BE2C (cell line): ENCODE measurements around the gene ACSL6.

Experiments used
- DNase-seq: peaks from one replicate; pipeline ENCODE4 v3.0.0-alpha.2; 2020
- H3K27me3 ChIP-seq: fragments of 250-450 bp; sonication (Bioruptor Pico); 2 replicates; pipeline ENCODE4 v1.5.1; 2020; ENCODE audit warnings: mild to moderate bottlenecking
- H3K36me3 ChIP-seq: fragments of 250-450 bp; sonication (Bioruptor Pico); 2 replicates; pipeline ENCODE4 v1.5.1; 2020; ENCODE audit warnings: mild to moderate bottlenecking
- H3K4me1 ChIP-seq: fragments of 250-450 bp; sonication (Bioruptor Pico); 2 replicates; pipeline ENCODE4 v1.5.1; 2020
- H3K4me3 ChIP-seq: 2 replicates; pipeline ENCODE4 v1.5.1; 2011; ENCODE audit warnings: low read depth, low read length
- H3K9me3 ChIP-seq: fragments of 250-450 bp; sonication (Bioruptor Pico); 2 replicates; pipeline ENCODE4 v1.5.1; 2020
- TF ChIP-seq, protein P1 (sequence below): IDR thresholded peaks from 2 replicates; pipeline ENCODE4 v1.5.1; 2012; ENCODE audit warnings: mild to moderate bottlenecking, low read depth, low read length

Gene ACSL6

DNA sequence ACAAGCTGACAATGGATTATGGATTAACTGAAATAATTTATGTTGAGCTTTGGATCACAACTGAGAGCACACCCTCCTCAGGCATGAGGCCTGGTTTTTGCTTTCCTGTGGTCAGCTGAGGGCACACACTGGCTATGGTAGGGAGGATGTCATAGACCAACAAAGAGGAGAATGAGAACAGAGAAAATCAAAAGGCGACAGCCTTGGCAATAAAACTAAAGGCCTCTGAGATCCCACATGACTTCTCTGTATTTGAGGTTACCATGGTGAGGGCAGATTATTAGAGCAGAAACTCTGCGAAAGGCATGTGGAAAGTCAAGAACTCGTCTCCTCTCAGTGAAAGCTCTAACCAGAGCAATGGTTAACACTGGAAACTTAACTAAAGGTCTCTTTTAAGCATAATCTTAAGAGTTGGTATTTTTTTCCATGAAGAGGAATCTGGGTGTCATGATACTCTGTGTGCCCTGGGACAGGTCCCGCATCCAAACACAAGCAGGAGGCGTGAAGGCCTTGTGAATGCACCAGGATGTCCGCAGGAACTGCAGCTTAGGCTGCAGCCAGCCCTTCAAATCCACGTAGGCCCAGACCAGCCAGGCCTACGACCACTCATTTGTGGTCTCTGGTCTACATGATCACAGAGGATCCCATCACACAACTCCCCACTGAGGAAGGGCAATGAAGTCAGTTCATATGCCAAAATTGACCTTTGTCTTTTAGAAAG, 53.6 kb downstream of the ACSL6 start:
- Histone ChIP-seq H3K4me1 (peaks cover 8% of the 10 kb centered on the region), H3K27me3 (no peaks in the 10 kb centered on the region), H3K9me3 (no peaks in the 10 kb centered on the region), H3K36me3 (no peaks in the 10 kb centered on the region), H3K4me3 (no peak overlapping the region)
- TF ChIP-seq, protein P1, sequence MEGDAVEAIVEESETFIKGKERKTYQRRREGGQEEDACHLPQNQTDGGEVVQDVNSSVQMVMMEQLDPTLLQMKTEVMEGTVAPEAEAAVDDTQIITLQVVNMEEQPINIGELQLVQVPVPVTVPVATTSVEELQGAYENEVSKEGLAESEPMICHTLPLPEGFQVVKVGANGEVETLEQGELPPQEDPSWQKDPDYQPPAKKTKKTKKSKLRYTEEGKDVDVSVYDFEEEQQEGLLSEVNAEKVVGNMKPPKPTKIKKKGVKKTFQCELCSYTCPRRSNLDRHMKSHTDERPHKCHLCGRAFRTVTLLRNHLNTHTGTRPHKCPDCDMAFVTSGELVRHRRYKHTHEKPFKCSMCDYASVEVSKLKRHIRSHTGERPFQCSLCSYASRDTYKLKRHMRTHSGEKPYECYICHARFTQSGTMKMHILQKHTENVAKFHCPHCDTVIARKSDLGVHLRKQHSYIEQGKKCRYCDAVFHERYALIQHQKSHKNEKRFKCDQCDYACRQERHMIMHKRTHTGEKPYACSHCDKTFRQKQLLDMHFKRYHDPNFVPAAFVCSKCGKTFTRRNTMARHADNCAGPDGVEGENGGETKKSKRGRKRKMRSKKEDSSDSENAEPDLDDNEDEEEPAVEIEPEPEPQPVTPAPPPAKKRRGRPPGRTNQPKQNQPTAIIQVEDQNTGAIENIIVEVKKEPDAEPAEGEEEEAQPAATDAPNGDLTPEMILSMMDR, result no peak
- DNase-seq, result no peak

DNA sequence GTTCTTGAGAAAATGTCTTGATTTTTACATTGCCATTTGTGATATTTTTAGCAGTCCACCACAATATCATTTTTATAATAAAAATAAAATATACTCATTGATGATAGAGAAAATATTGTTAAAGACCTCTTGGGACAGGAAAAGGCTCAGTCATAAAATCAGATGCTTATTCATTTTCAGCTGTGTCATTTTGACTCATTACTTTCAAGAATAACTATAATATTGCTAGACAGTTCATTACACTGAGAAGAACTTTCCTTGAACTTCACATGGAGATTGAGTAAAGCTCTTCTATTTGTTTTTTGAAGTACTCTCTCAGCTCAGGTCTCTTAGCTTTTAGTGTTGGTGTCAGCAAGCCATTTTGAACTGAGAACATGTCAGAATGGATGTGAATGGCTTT, 57.5 kb downstream of the ACSL6 start:
- TF ChIP-seq, protein P1, result no peak
- no peak for DNase-seq
- Histone ChIP-seq H3K9me3 (no peaks in the 10 kb centered on the region), H3K36me3 (no peaks in the 10 kb centered on the region), H3K27me3 (no peaks in the 10 kb centered on the region), H3K4me1 (peaks cover 8% of the 10 kb centered on the region), H3K4me3 (no peak overlapping the region)

DNA sequence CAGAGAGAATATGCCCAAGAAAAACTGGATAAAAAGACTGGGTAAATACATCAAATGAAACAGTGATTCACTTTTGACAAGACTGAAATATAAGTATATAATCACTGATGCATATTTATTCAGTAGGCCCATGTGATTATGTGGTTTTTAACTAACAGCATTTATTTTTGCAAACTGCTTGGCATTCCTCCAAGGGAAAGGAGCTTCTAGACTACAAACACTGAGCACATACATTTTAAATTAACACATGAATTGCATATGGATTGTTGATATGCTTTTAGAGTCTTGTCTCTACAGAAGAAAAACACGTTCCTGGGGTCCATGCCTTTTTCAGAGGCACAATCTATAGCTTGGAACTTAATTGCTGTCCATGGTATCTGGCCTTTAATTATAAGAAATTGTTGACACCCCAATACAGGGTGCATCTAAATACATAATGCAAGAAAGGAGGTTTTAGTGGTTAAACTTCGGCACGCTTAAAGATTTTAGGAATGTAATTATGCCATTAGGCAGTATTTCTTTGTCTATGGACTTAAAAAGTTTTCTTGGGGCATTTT, 59.1 kb downstream of the ACSL6 start:
- Histone ChIP-seq H3K36me3 (no peaks in the 10 kb centered on the region), H3K4me1 (no peaks in the 10 kb centered on the region; the same call in 1 of the 2 replicates), H3K4me3 (no peak overlapping the region), H3K27me3 (no peaks in the 10 kb centered on the region), H3K9me3 (no peaks in the 10 kb centered on the region)
- DNase-seq, result no peak
- TF ChIP-seq, protein P1, result no peak

DNA sequence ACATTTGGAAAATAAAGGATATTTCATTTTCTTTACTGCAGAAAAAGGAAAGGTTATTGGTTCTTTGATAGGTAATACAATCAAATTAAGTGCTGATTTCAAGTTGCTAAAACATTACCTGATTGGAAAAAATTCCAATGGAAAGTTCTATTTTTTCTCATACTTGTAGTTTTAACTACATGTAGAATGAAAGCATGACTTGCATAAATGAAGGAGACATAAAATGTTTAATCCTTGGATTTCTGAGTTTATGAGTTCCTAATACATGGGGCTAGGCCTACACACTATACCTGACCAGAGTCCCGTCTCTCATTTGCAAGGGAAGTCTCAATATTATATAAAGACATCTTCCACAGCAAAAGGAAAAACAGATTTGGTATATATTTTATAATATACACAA, 60.8 kb downstream of the ACSL6 start:
- Histone ChIP-seq H3K4me3 (no peak overlapping the region), H3K27me3 (no peaks in the 10 kb centered on the region), H3K4me1 (no peaks in the 10 kb centered on the region), H3K9me3 (no peaks in the 10 kb centered on the region), H3K36me3 (no peaks in the 10 kb centered on the region)
- TF ChIP-seq, protein P1, result no peak
- DNase-seq, result no peak

DNA sequence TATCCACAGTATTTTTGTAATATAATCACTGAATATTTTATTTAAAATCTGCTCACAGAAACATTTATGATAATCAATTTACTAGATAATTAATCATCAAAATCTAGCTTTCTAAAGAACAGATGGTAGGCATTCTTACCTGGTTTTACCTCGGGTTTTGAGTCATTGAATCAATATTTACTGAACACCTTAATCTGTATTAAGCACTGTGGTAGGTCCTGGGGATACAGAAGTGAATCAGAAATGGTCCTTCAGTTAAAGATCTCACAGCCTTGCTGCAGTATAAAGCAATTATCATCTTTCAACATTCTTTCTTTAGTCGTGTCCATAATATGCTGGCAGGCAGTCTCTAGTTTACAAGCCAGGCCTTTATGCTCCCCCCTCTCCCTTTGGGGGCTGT, 64.0 kb downstream of the ACSL6 start:
- Histone ChIP-seq H3K9me3 (no peaks in the 10 kb centered on the region), H3K4me3 (no peak overlapping the region), H3K27me3 (no peaks in the 10 kb centered on the region), H3K36me3 (no peaks in the 10 kb centered on the region), H3K4me1 (no peaks in the 10 kb centered on the region)
- TF ChIP-seq, protein P1, result no peak
- no peak for DNase-seq

DNA sequence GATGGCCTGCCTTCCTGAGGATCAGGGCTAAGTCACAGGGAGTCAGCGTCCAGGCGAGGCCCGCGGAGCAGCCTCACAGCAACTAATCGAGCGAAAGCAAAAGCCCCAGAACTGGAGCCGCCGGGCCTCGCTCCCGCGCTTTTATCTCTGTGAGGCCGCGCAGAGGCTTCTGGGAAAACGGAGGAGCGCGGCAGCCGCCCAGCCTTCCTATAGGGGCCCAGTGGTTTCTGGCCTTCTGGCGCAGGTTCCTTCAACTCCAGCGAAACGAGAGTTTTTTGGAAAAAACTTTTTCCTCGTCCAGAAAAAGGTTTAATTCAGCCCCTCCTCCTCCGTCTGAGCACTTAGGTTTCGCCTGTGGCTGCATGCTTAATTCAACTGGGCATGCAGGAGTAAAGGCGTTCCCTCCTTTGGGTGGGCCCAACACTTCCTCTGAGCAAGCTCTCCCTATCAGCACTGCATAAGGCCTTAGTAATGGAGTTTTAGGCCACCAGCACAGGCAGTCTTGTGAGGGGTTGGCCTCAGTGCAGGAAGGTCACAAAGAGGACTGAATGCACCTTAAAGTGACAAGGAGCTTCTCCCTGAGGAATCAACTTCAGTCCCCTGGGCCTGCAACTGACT, 65.8 kb downstream of the ACSL6 start, which contains the start of gene MEIKIN:
Gene MEIKIN, minus strand, starts transcription at position 113 of the 618 bp plus-strand sequence. CDS start 158 bp downstream, outside the sequence.
- Histone ChIP-seq H3K4me1 (no peaks in the 10 kb centered on the region), H3K9me3 (no peaks in the 10 kb centered on the region), H3K27me3 (no peaks in the 10 kb centered on the region), H3K4me3 (no peak within 1 kb of the TSS), H3K36me3 (no peaks in the 10 kb centered on the region)
- TF ChIP-seq, protein P1, result no peak
- no peak for DNase-seq
